HG02840 (cell line): ENCODE data around the gene BRICD5.
"Not testable (repeated sequence)": the region's sequence is repeated elsewhere in the genome, so short reads cannot be mapped to it uniquely, and the experiment has no call there.

Source experiments
- ATAC-seq: cut with Tn5 transposase; IDR thresholded peaks from one replicate; pipeline ENCODE4 v1.9.1; 2021; ENCODE audit warnings: mild to moderate bottlenecking, moderate library complexity, moderate number of reproducible peaks; ENCODE audit not compliant: unreplicated experiment, low FRiP score

Gene BRICD5

GRCh38 chr16:2203119-2203688 lies 7.5 kb downstream of the BRICD5 start:
- ATAC-seq, result not testable (repeated sequence)

- ATAC-seq, result no peak
Measured at GRCh38 chr16:2200313-2200712, 10.3 kb downstream of the BRICD5 start.

GRCh38 chr16:2199621-2200139 lies 11.0 kb downstream of the BRICD5 start:
- no peak for ATAC-seq

DNA sequence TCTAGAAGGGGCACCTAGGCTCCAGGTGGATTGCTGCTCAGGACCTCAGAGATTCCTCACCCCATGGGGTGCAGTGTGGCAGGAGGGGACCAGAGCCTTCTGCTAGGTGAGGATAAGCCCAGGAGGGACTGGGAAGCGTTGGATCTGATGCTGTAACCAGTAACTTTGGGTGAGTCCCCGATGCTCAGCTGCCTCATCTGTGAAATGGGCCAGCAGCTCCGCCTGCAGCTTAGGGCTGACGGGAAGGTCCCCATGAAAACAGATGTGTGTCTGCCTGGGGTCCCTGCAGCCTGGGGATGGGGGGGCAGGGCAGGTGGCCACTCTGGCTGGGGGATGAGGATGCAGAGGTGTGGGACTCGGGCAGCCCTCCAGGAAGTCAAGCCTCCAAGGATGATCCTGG lies 11.6 kb downstream of the BRICD5 start:
- ATAC-seq, result no peak

- ATAC-seq, result no peak
Measured at GRCh38 chr16:2198283-2198682, 12.4 kb downstream of the BRICD5 start.

- no peak for ATAC-seq
Measured at GRCh38 chr16:2197765-2198164, 12.9 kb downstream of the BRICD5 start.

- ATAC-seq, result no peak
Measured at GRCh38 chr16:2196981-2197511, 13.6 kb downstream of the BRICD5 start.

DNA sequence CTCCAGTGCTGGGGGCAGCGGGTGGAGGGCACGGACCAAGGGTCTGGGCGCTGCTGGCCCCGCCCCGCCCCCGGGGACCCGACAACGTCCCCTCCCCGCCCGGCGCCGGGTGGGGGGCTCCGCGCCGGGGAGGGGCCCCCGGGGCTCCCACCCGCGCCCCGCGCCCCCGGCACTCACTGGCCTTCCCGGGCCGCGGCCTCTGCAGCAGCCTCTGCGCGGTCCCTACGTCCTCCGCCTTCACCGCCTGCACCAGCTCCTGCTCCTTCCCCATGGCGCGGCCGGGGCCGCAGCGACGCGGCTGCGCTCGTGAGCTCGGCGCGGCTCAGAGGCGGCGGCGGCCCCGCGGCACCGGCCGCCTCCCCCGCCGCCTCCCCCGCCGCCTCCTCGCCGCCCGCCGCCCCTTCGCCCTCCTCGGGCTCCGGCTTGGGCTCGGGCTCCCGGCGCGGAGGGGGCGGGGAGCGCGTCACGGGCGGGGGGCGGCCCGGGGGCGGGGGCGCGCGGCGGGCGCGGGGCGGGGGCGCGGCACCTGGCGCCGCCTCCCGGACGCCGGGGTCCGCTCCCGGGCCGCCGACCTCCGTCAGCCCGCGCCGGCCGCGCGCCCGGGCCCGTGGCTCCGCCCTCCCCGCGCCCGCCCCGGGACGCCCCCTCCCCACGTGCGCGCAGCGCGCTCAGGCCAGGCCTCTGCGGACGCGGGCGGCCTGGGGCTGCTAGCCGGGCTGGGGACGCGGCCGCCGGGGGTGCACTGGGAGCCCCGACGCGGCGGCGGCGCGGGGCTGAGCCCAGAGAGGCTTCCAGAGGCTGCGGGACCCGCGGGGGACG lies 14.3 kb downstream of the BRICD5 start, which contains the start of gene CASKIN1:
CASKIN1 (minus strand) TSS at position 444 of the 819 bp plus-strand sequence; CDS start at position 271, 173 bp downstream.
- ATAC-seq, result no peak

- ATAC-seq, result no peak
Measured at GRCh38 chr16:2195322-2196161, 15.1 kb downstream of the BRICD5 start.

DNA sequence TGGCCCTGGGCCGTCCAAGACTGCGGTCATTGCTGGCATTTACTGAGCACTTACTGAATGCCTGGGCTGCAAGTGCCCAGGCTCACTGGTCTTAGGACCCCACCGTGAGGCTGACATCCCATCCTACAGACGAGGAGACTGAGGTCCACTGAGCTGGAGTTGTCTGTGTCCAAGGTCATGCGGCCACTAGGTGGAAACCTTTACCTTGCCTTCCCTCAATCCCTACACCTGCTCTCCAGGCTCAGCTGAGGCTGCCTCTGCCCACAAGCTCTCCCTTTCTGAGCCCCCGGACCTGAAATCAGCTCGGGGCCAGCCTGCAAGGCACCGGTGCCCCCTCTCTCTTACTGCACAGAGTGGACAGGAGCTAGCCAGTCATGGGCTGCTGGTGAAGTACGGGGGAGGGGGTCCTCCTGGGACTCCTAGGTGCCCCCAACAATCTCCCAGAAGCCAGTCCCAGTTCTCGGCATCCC lies 15.8 kb downstream of the BRICD5 start:
- no peak for ATAC-seq

- no peak for ATAC-seq
Measured at GRCh38 chr16:2194166-2194834, 16.4 kb downstream of the BRICD5 start.

DNA sequence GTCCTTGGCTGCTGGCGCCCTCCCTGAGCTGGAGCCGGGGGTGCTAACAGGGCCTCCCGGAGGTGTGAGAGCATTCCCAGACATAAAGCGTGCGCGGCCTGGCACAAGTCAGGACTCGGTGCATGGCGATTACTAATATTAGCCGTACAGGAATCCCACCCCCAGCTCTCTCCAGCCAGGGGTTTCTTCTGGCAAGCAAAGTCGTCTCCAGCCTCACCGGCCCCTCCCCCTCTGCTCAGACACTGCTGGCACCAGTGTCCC lies 19.3 kb downstream of the BRICD5 start:
- no peak for ATAC-seq

GRCh38 chr16:2190659-2191445 lies 19.8 kb downstream of the BRICD5 start:
- ATAC-seq, result no peak

DNA sequence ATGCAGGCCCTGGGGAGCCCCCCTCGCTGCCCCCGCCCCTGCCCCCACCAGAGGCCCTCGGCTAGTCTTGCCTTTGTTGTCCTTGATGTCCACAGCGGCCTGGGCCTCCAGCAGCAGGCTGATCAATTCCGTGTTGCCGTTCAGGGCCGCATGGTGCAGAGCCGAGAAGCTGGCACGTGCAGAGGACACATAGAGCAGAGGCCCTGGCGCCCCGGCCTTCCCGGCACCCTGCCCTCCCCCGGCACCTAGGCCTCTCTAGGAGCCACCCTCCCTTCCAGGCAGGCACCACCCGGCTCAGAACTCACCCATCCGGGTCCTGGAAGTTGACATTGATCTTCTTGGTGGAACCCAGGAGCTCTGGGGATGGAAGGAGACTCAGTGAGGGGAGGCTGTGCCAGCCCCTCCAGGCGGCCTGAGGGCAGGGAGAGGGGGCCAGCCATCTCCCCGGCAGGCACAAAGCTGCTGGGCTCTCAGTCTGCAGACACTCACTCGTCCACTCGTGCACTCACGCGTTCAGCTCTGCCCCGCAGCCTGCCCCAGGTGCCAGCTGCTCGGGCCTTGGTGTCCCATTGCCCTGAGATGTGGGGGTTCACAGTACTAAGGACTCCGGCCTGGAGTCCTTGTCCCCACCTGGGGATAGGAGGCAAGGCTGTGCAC lies 20.5 kb downstream of the BRICD5 start:
- ATAC-seq, result no peak

GRCh38 chr16:2189252-2189893 lies 21.3 kb downstream of the BRICD5 start:
- ATAC-seq, result no peak

DNA sequence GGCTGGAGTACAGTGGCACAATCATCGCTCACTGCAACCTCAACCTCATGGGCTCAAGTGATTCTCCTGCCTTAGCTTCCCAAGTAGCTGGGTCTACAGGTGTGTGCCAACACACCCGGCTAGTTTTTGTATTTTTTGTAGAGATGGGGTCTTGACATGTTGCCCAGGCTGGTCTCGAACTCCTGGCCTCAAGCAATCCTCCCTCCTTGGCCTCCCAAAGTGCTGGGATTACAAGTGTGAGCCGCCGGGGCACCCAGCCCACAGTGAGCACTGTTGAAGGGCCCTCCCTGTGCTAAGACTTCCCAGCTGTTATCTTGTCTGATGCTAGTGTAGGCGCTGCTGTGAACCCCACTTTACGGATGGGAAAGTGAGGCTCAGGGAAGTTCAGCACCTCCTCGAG lies 22.3 kb downstream of the BRICD5 start:
- no peak for ATAC-seq

DNA sequence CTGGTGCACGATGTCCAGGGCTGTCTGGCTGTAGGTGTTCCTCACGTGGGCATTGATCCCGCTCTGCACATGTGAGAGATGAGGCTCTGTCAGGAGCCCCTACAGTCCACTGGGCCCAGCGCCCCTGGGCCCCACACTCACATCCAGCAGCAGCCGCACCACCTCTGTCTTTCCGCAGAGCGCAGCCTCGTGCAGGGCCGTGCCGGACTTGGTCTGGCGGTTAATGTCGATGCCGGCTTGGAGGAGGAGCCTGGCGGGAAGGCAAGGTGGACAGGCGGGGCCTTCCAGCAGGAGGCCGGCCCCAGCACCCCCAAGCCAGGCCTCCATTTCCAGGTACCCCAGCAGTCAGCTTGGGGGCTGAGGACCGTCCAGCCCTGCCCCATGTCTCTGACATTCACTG lies 23.5 kb downstream of the BRICD5 start:
- ATAC-seq, result no peak

DNA sequence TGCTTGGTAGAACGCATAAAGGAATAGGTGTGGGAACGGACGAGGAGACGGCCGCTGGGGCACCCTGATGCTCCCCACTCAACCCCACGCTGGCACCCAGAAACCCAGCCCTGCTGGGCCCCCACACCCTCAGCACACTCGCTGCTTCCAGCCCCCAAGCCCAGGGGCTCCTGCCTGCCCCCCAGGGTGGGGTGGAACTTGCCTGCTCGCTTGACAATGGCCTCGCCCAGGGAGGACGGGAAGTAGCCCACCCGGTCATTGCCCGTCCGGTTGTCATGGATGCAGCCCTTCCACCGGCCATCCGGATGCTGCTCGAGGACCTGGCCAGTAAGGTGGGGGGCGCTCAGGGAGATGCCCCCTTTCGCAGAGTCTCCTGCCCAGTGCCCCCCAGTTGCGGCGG lies 24.2 kb downstream of the BRICD5 start:
- no peak for ATAC-seq

DNA sequence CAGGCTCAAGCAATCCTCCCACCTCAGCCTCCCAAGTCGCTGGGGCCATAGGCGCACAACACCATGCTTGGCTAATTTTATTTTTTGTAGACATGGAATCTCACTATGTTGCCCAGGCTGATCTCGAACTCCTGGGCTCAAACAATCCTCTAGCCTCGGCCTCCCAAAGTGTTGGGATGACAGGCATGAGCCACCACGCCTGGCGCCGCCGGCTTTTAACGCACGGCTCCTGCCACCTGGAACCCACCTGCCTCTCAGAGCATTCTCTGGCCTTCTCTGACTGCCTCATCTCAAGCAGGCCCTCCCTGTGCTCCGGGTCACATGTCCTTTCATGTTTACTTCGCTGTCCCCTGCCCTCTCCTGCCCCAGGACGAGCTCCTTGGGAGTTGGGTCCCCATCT lies 24.6 kb downstream of the BRICD5 start:
- ATAC-seq, result no peak
